OCI-LY7 (cell line): ENCODE measurements around the gene PGF. TPM values are rescaled to one million over a fixed set of nuclear protein-coding genes. Genes with fewer than 3 reads are reported as not detected.

Experiments
- BruUV-seq: library from RNA; stranded (reverse); fragments of 400-500 nt; replicated peaks from 2 replicates; lab custom pipeline; 2021; lab: Mats Ljungman, UMichigan
- CTCF ChIA-PET: fragments of 300-600 bp; sonication (Branson Sonifier 250); formaldehyde crosslinking; loops from one replicate; lab custom pipeline; 2022; ENCODE audit warnings: antibody characterized with exemption; ENCODE audit not compliant: unreplicated experiment; lab: Charles Lee
- POLR2A ChIA-PET: fragments of 300-600 bp; sonication (Branson Sonifier 250); formaldehyde crosslinking; loops from one replicate; lab custom pipeline; 2022; ENCODE audit warnings: antibody characterized with exemption; lab: Charles Lee
- DNase-seq: peaks from one replicate; pipeline ENCODE4 v3.0.0-alpha.2; 2015; ENCODE audit warnings: low spot score
- H2AFZ ChIP-seq: fragments of 200-600 bp; sonication (generic), shearing (Covaris generic); 2 replicates; pipeline ENCODE4 v1.6.1; 2014; ENCODE audit warnings: mild to moderate bottlenecking, antibody characterized with exemption, low read length, moderate library complexity
- H3K27ac ChIP-seq: fragments of 200-600 bp; sonication (generic); 2 replicates; pipeline ENCODE4 v1.5.1; 2014; ENCODE audit warnings: mixed run types, low read depth, mild to moderate bottlenecking, moderate library complexity, low read length, inconsistent platforms; ENCODE audit not compliant: poor library complexity, severe bottlenecking
- H3K36me3 ChIP-seq: fragments of 200-600 bp; sonication (generic); 2 replicates; pipeline ENCODE4 v1.6.1; 2014; ENCODE audit warnings: mild to moderate bottlenecking, antibody characterized with exemption, low read length, moderate library complexity, mixed read lengths; ENCODE audit not compliant: insufficient read depth
- H3K4me1 ChIP-seq: fragments of 200-600 bp; sonication (generic); 2 replicates; pipeline ENCODE4 v1.5.1; 2014; ENCODE audit warnings: mild to moderate bottlenecking, low read length; ENCODE audit not compliant: insufficient read depth, poor library complexity, severe bottlenecking
- H3K4me2 ChIP-seq: fragments of 200-600 bp; sonication (generic); 2 replicates; pipeline ENCODE4 v1.6.1; 2014; ENCODE audit warnings: mild to moderate bottlenecking, low read length
- H3K4me3 ChIP-seq: fragments of 200-600 bp; sonication (generic); 2 replicates; pipeline ENCODE4 v1.5.1; 2014; ENCODE audit warnings: mild to moderate bottlenecking, low read depth, low read length; ENCODE audit not compliant: poor library complexity, severe bottlenecking
- H3K79me2 ChIP-seq: fragments of 200-600 bp; sonication (generic); 2 replicates; pipeline ENCODE4 v1.6.1; 2016; ENCODE audit warnings: low read depth, mild to moderate bottlenecking, low read length, moderate library complexity, mixed read lengths; ENCODE audit not compliant: insufficient read depth
- H3K9me2 ChIP-seq: fragments of 200-600 bp; sonication (generic); 2 replicates; pipeline ENCODE4 v1.6.1; 2016; ENCODE audit warnings: mild to moderate bottlenecking, low read length, mixed read lengths; ENCODE audit not compliant: insufficient read depth
- H3K9me3 ChIP-seq: fragments of 200-600 bp; sonication (generic); 2 replicates; pipeline ENCODE4 v1.6.1; 2014; ENCODE audit warnings: mild to moderate bottlenecking, mixed run types, low read length, mixed read lengths
- H4K20me1 ChIP-seq: fragments of 200-600 bp; sonication (generic); 2 replicates; pipeline ENCODE4 v1.6.1; 2014; ENCODE audit warnings: mild to moderate bottlenecking, antibody characterized with exemption, low read length, moderate library complexity, mixed read lengths; ENCODE audit not compliant: insufficient read depth
- EZH2phosphoT487 ChIP-seq: fragments of 200-600 bp; sonication (generic); IDR thresholded peaks from 2 replicates; pipeline ENCODE4 v1.6.1; 2018; ENCODE audit warnings: low read depth, borderline replicate concordance, mild to moderate bottlenecking, mixed run types, antibody characterized with exemption, low read length, moderate library complexity, mixed read lengths
- intact Hi-C: fragments of 100-400 bp; cut with micrococcal nuclease; formaldehyde crosslinking; loops from one replicate; pipeline ENCODE4 v1.10.0; 2022; ENCODE audit not compliant: unreplicated experiment
- total RNA-seq, 2 experiments: library from RNA; depleted of rRNA in 1 of 2; stranded (reverse); fragments of >200 nt in 1 of 2; shearing (Covaris generic) in 1 of 2; gene quantifications; 2 replicates each; pipeline ENCODE4 v1.2.3, GENCODE V29; 2014 to 2022
- TF ChIP-seq, protein P1 (sequence below): fragments of 200-600 bp; sonication (generic); conservative IDR thresholded peaks from 2 replicates; pipeline ENCODE4 v1.5.1; 2014; ENCODE audit warnings: mild to moderate bottlenecking, antibody characterized with exemption, low read length, moderate library complexity, mixed read lengths

PGF gene
- total RNA-seq, 2 experiments from 2014 or later = 0.09 to 0.19 TPM

DNA sequence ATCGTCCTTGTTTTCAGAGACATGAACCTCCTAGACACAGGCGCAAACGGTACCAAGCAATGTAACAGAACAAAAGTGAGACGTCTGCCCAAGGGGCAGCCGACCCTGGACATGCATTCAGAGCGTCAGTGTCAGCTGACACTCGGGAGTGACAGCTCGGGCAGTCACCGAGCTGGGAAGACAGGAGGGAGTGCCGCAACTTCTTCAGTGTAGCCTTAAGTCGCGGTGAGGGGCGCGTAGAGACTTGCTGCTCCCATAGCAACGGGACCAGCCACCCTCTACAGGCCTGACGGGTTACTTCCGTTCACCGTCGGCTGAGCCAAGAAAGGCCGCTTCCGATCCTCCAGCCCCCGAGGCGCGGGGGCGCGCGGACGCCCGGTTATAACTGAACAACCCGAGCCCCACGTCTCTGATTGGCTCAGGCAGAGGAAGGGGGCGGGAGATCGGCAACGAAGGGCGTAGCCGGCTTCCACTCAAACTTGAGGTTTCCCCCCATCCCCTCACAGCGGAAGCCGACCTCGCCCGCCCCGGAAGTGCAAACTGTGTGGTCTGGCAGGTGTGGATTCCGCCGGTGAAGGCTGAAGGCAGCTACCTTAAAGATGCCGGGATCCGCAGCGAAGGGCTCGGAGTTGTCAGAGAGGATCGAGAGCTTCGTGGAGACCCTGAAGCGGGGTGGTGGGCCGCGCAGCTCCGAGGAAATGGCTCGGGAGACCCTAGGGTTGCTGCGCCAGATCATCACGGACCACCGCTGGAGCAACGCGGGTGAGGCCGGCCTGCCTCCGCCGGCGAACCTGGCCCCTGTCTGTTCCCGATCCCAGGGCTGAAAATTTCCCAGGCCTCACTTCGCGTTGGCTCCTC lies 47.2 kb upstream of the PGF start, which contains the start of gene EIF2B2:
Gene EIF2B2, plus strand, starts transcription at position 530 of the 858 bp plus-strand sequence. Its CDS starts 70 bp downstream, at position 600.
- intact Hi-C loops = loop anchor here (1.0 kb wide), 2 partner anchors 56 to 66 kb away; no protein-coding TSS in a partner anchor
- ChIA-PET CTCF (interaction anchor here (1.4 kb wide), 1 partner anchor 20 kb away, joined by 3 read pairs; no protein-coding TSS in a partner anchor), POLR2A (interaction anchor here (0.6 to 1.6 kb wide), 8 partner anchors 10 to 1559 kb away, joined by 3 to 6 read pairs (median 3); no protein-coding TSS in a partner anchor)
- H2AFZ ChIP-seq = peak within 1 kb of the TSS; percentile 94
- H4K20me1 ChIP-seq = no peaks in the 10 kb centered on the region
- peak; percentile 99 for DNase-seq
- H3K79me2 ChIP-seq = peaks cover 22% of the 10 kb centered on the region
- H3K36me3 ChIP-seq = peaks cover 37% of the 10 kb centered on the region
- BruUV-seq = no TSS peak
- peak within 1 kb of the TSS; percentile 64 for H3K27ac ChIP-seq
- peak within 1 kb of the TSS; percentile 92 for H3K4me3 ChIP-seq
- no peaks in the 10 kb centered on the region for H3K9me2 ChIP-seq
- peak within 1 kb of the TSS; percentile 81 for H3K4me2 ChIP-seq
- H3K9me3 ChIP-seq = peaks cover 12% of the 10 kb centered on the region; the same call in 1 of the 2 replicates
- TF ChIP-seq, protein P1, sequence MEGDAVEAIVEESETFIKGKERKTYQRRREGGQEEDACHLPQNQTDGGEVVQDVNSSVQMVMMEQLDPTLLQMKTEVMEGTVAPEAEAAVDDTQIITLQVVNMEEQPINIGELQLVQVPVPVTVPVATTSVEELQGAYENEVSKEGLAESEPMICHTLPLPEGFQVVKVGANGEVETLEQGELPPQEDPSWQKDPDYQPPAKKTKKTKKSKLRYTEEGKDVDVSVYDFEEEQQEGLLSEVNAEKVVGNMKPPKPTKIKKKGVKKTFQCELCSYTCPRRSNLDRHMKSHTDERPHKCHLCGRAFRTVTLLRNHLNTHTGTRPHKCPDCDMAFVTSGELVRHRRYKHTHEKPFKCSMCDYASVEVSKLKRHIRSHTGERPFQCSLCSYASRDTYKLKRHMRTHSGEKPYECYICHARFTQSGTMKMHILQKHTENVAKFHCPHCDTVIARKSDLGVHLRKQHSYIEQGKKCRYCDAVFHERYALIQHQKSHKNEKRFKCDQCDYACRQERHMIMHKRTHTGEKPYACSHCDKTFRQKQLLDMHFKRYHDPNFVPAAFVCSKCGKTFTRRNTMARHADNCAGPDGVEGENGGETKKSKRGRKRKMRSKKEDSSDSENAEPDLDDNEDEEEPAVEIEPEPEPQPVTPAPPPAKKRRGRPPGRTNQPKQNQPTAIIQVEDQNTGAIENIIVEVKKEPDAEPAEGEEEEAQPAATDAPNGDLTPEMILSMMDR = no peak
- TF ChIP-seq EZH2phosphoT487 = no peak
- peaks cover 15% of the 10 kb centered on the region for H3K4me1 ChIP-seq

GRCh38 chr14:75001899-75002298 lies 46.5 kb upstream of the PGF start:
- Histone ChIP-seq H3K27ac (peak overlapping the region; percentile 64), H3K9me2 (no peaks in the 10 kb centered on the region), H3K4me3 (peak overlapping the region; percentile 92), H3K79me2 (peaks cover 22% of the 10 kb centered on the region), H3K9me3 (peaks cover 12% of the 10 kb centered on the region; the same call in 1 of the 2 replicates), H2AFZ (peak overlapping the region; percentile 94), H3K36me3 (peaks cover 30% of the 10 kb centered on the region), H4K20me1 (no peaks in the 10 kb centered on the region), H3K4me1 (peaks cover 15% of the 10 kb centered on the region), H3K4me2 (peak overlapping the region; percentile 74)
- ChIA-PET POLR2A (interaction anchor here (0.6 to 0.7 kb wide), 2 partner anchors 141 to 1558 kb away, joined by 3 to 4 read pairs; no protein-coding TSS in a partner anchor), CTCF (interaction anchor here (0.5 kb wide), 1 partner anchor 851 kb away, joined by 6 read pairs; no protein-coding TSS in a partner anchor)
- DNase-seq = peak; percentile 6
- no TSS peak for BruUV-seq
- intact Hi-C loops = loop anchor here (1.0 kb wide), 2 partner anchors 56 to 66 kb away; no protein-coding TSS in a partner anchor
- TF ChIP-seq, protein P1 = no peak
- no peak for TF ChIP-seq EZH2phosphoT487
